ENCODE results near the gene MYBPC2.
"Not testable (repeated sequence)": the region's sequence is repeated elsewhere in the genome, so short reads cannot be mapped to it uniquely, and the experiment has no call there.

Gene MYBPC2

GRCh38 chr19:50431343-50432220 is 1.1 kb upstream of the MYBPC2 start:
- WGBS = 2% methylated on average over 44 of the region's 54 CpGs
- Histone ChIP-seq H3K27ac (ENCODE audit: low read depth, low read length) (peak overlapping the region; percentile 78; the same call in 1 of the 2 replicates), H3K9me3 (ENCODE audit: insufficient read depth, low read depth, low read length) (no peaks in the 10 kb centered on the region), H3K4me1 (ENCODE audit: insufficient read depth, low read length) (peaks cover 12% of the 10 kb centered on the region), H3K9ac (ENCODE audit: low read depth, low read length) (peak overlapping the region; percentile 68; the same call in 1 of the 2 replicates), H3K27me3 (ENCODE audit: insufficient read depth, low read length) (no peaks in the 10 kb centered on the region), H3K36me3 (ENCODE audit: insufficient read depth, low read length) (no peaks in the 10 kb centered on the region), H3K4me3 (ENCODE audit: low read length) (peak overlapping the region; percentile 69)

GRCh38 chr19:50433201-50434180 is 799 bp downstream of the MYBPC2 start:
- no peak overlapping the region; the same call in 1 of the 2 replicates for H3K27ac ChIP-seq (ENCODE audit: low read depth, low read length)
- no peaks in the 10 kb centered on the region for H3K9me3 ChIP-seq (ENCODE audit: insufficient read depth, low read depth, low read length)
- no peaks in the 10 kb centered on the region for H3K27me3 ChIP-seq (ENCODE audit: insufficient read depth, low read length)
- H3K36me3 ChIP-seq (ENCODE audit: insufficient read depth, low read length) = no peaks in the 10 kb centered on the region
- H3K9ac ChIP-seq (ENCODE audit: low read depth, low read length) = 0 out of 2 replicates have a peak overlapping the region, but pooled peaks have one; percentile 68
- peak overlapping the region; percentile 69 for H3K4me3 ChIP-seq (ENCODE audit: low read length)
- 88% methylated on average over 19 of the region's 19 CpGs for WGBS
- peaks cover 12% of the 10 kb centered on the region for H3K4me1 ChIP-seq (ENCODE audit: insufficient read depth, low read length)

- no peak overlapping the region for H3K9ac ChIP-seq (ENCODE audit: low read depth, low read length)
- H3K4me3 ChIP-seq (ENCODE audit: low read length) = no peak overlapping the region
- H3K36me3 ChIP-seq (ENCODE audit: insufficient read depth, low read length) = no peaks in the 10 kb centered on the region
- no peak overlapping the region for H3K27ac ChIP-seq (ENCODE audit: low read depth, low read length)
- no peaks in the 10 kb centered on the region for H3K27me3 ChIP-seq (ENCODE audit: insufficient read depth, low read length)
- H3K9me3 ChIP-seq (ENCODE audit: insufficient read depth, low read depth, low read length) = no peaks in the 10 kb centered on the region
- WGBS = 69% methylated on average over 12 of the region's 12 CpGs
- peaks cover 12% of the 10 kb centered on the region for H3K4me1 ChIP-seq (ENCODE audit: insufficient read depth, low read length)
Measured at GRCh38 chr19:50434525-50434924, 1.8 kb downstream of the MYBPC2 start.

GRCh38 chr19:50435221-50435620 is 2.5 kb downstream of the MYBPC2 start:
- Histone ChIP-seq H3K4me3 (ENCODE audit: low read length) (no peak overlapping the region), H3K9ac (ENCODE audit: low read depth, low read length) (no peak overlapping the region), H3K4me1 (ENCODE audit: insufficient read depth, low read length) (peaks cover 12% of the 10 kb centered on the region), H3K36me3 (ENCODE audit: insufficient read depth, low read length) (no peaks in the 10 kb centered on the region), H3K27ac (ENCODE audit: low read depth, low read length) (no peak overlapping the region), H3K27me3 (ENCODE audit: insufficient read depth, low read length) (no peaks in the 10 kb centered on the region), H3K9me3 (ENCODE audit: insufficient read depth, low read depth, low read length) (no peaks in the 10 kb centered on the region)
- 91% methylated on average over 17 of the region's 17 CpGs for WGBS

GRCh38 chr19:50435627-50436026 is 2.9 kb downstream of the MYBPC2 start:
- peaks cover 12% of the 10 kb centered on the region for H3K4me1 ChIP-seq (ENCODE audit: insufficient read depth, low read length)

GRCh38 chr19:50437862-50438449 is 5.3 kb downstream of the MYBPC2 start:
- 90% methylated on average over 5 of the region's 5 CpGs for WGBS
- no peaks in the 10 kb centered on the region for H3K9me3 ChIP-seq (ENCODE audit: insufficient read depth, low read depth, low read length)
- no peak overlapping the region for H3K27ac ChIP-seq (ENCODE audit: low read depth, low read length)
- no peak overlapping the region for H3K4me3 ChIP-seq (ENCODE audit: low read length)
- no peaks in the 10 kb centered on the region for H3K36me3 ChIP-seq (ENCODE audit: insufficient read depth, low read length)
- no peak overlapping the region for H3K9ac ChIP-seq (ENCODE audit: low read depth, low read length)
- peaks cover 4% of the 10 kb centered on the region for H3K4me1 ChIP-seq (ENCODE audit: insufficient read depth, low read length)
- no peaks in the 10 kb centered on the region for H3K27me3 ChIP-seq (ENCODE audit: insufficient read depth, low read length)

More at GRCh38 chr19:50435627-50436026, 2.9 kb downstream of the MYBPC2 start:
- Histone ChIP-seq H3K4me3 (ENCODE audit: low read length) (no peak overlapping the region), H3K9ac (ENCODE audit: low read depth, low read length) (no peak overlapping the region), H3K36me3 (ENCODE audit: insufficient read depth, low read length) (no peaks in the 10 kb centered on the region), H3K27me3 (ENCODE audit: insufficient read depth, low read length) (no peaks in the 10 kb centered on the region), H3K27ac (ENCODE audit: low read depth, low read length) (no peak overlapping the region), H3K9me3 (ENCODE audit: insufficient read depth, low read depth, low read length) (no peaks in the 10 kb centered on the region)
- 93% methylated on average over 11 of the region's 12 CpGs for WGBS

GRCh38 chr19:50439130-50439529 is 6.4 kb downstream of the MYBPC2 start:
- 88% methylated on average over 2 of the region's 2 CpGs for WGBS
- H3K36me3 ChIP-seq (ENCODE audit: insufficient read depth, low read length); H3K9me3 ChIP-seq (ENCODE audit: insufficient read depth, low read depth, low read length); H3K4me3 ChIP-seq (ENCODE audit: low read length); H3K27ac ChIP-seq (ENCODE audit: low read depth, low read length); H3K9ac ChIP-seq (ENCODE audit: low read depth, low read length); H3K4me1 ChIP-seq (ENCODE audit: insufficient read depth, low read length); H3K27me3 ChIP-seq (ENCODE audit: insufficient read depth, low read length): not testable (repeated sequence)

- no peak overlapping the region for H3K9ac ChIP-seq (ENCODE audit: low read depth, low read length)
- H3K36me3 ChIP-seq (ENCODE audit: insufficient read depth, low read length) = no peaks in the 10 kb centered on the region
- H3K4me3 ChIP-seq (ENCODE audit: low read length) = no peak overlapping the region
- no peak overlapping the region for H3K27ac ChIP-seq (ENCODE audit: low read depth, low read length)
- no peaks in the 10 kb centered on the region for H3K27me3 ChIP-seq (ENCODE audit: insufficient read depth, low read length)
- no peaks in the 10 kb centered on the region for H3K4me1 ChIP-seq (ENCODE audit: insufficient read depth, low read length)
- no peaks in the 10 kb centered on the region for H3K9me3 ChIP-seq (ENCODE audit: insufficient read depth, low read depth, low read length)
- WGBS = 72% methylated on average over 1 of the region's 1 CpG
Measured at GRCh38 chr19:50444059-50444458, 11.4 kb downstream of the MYBPC2 start.

- no peaks in the 10 kb centered on the region for H3K9me3 ChIP-seq (ENCODE audit: insufficient read depth, low read depth, low read length)
- H3K27ac ChIP-seq (ENCODE audit: low read depth, low read length) = no peak overlapping the region
- no peak overlapping the region for H3K4me3 ChIP-seq (ENCODE audit: low read length)
- H3K36me3 ChIP-seq (ENCODE audit: insufficient read depth, low read length) = no peaks in the 10 kb centered on the region
- no peaks in the 10 kb centered on the region for H3K27me3 ChIP-seq (ENCODE audit: insufficient read depth, low read length)
- no peak overlapping the region for H3K9ac ChIP-seq (ENCODE audit: low read depth, low read length)
- WGBS = 91% methylated on average over 5 of the region's 5 CpGs
- no peaks in the 10 kb centered on the region for H3K4me1 ChIP-seq (ENCODE audit: insufficient read depth, low read length)
Measured at GRCh38 chr19:50447053-50447452, 14.4 kb downstream of the MYBPC2 start.

- H3K4me3 ChIP-seq (ENCODE audit: low read length) = no peak overlapping the region
- no peaks in the 10 kb centered on the region for H3K9me3 ChIP-seq (ENCODE audit: insufficient read depth, low read depth, low read length)
- no peak overlapping the region for H3K9ac ChIP-seq (ENCODE audit: low read depth, low read length)
- H3K36me3 ChIP-seq (ENCODE audit: insufficient read depth, low read length) = no peaks in the 10 kb centered on the region
- no peak overlapping the region for H3K27ac ChIP-seq (ENCODE audit: low read depth, low read length)
- WGBS = 94% methylated on average over 8 of the region's 10 CpGs
- no peaks in the 10 kb centered on the region for H3K27me3 ChIP-seq (ENCODE audit: insufficient read depth, low read length)
- H3K4me1 ChIP-seq (ENCODE audit: insufficient read depth, low read length) = no peaks in the 10 kb centered on the region
Measured at GRCh38 chr19:50447750-50448149, 15.1 kb downstream of the MYBPC2 start.
